Neutrophil (primary cell): ENCODE data around the gene ZNF488.

Experiments
- H3K27ac ChIP-seq: fragments of 200-600 bp; sonication (generic); 2 replicates; pipeline ENCODE4 v1.5.1; 2016; ENCODE audit warnings: mild to moderate bottlenecking, moderate library complexity
- H3K27me3 ChIP-seq: fragments of 200-600 bp; sonication (generic); 2 replicates; pipeline ENCODE4 v1.6.0; 2016; ENCODE audit warnings: mild to moderate bottlenecking
- H3K36me3 ChIP-seq: fragments of 200-600 bp; sonication (generic); 2 replicates; pipeline ENCODE4 v1.5.1; 2017
- H3K4me1 ChIP-seq, 2 experiments: fragments of 200-600 bp in 1 of 2; sonication (generic) in 1 of 2; 1 replicate in 1 of 2; 2 replicates in 1 of 2; pipeline versions ENCODE4 v1.5.1 to v1.6.1; 2013 to 2016; ENCODE audit warnings: low read depth in 1 of 2, low read length in 1 of 2, mild to moderate bottlenecking in 1 of 2, moderate library complexity in 1 of 2; ENCODE audit not compliant: control insufficient read depth in 1 of 2, insufficient read depth in 1 of 2
- H3K4me3 ChIP-seq, 2 experiments: fragments of 200-600 bp in 1 of 2; sonication (generic) in 1 of 2; 1 replicate in 1 of 2; 2 replicates in 1 of 2; pipeline ENCODE4 v1.5.1; 2013 to 2016; ENCODE audit warnings: low read depth in 1 of 2, low read length in 1 of 2, mild to moderate bottlenecking in 1 of 2, moderate library complexity in 1 of 2
- H3K9me3 ChIP-seq: fragments of 200-600 bp; sonication (generic); 2 replicates; pipeline ENCODE4 v1.5.1; 2016
- CTCF ChIP-seq: fragments of 200-600 bp; sonication (generic); IDR thresholded peaks from 2 replicates; pipeline ENCODE4 v1.5.1; 2016; ENCODE audit warnings: antibody characterized with exemption

Gene ZNF488

GRCh38 chr10:47415520-47416304, 31.6 kb upstream of the ZNF488 start:
- no peak for TF ChIP-seq CTCF
- H3K27me3 ChIP-seq, result no peaks in the 10 kb centered on the region

GRCh38 chr10:47414752-47415519, 30.8 kb upstream of the ZNF488 start:
- H3K27me3 ChIP-seq, result no peaks in the 10 kb centered on the region
- TF ChIP-seq CTCF, result no peak
- no peaks in the 10 kb centered on the region for H3K4me1 ChIP-seq
- H3K4me3 ChIP-seq, result no peak overlapping the region
- no peak overlapping the region for H3K27ac ChIP-seq
- H3K9me3 ChIP-seq, result no peaks in the 10 kb centered on the region
- H3K36me3 ChIP-seq, result no peaks in the 10 kb centered on the region

More at GRCh38 chr10:47415520-47416304, 31.6 kb upstream of the ZNF488 start:
- H3K27ac ChIP-seq, result no peak overlapping the region
- no peaks in the 10 kb centered on the region for H3K36me3 ChIP-seq
- H3K4me3 ChIP-seq, result no peak overlapping the region
- H3K9me3 ChIP-seq, result no peaks in the 10 kb centered on the region
- H3K4me1 ChIP-seq, result no peaks in the 10 kb centered on the region

GRCh38 chr10:47414227-47414592, 30.1 kb upstream of the ZNF488 start:
- H3K27me3 ChIP-seq, result no peaks in the 10 kb centered on the region
- H3K4me1 ChIP-seq, result no peaks in the 10 kb centered on the region
- no peak overlapping the region for H3K27ac ChIP-seq
- no peaks in the 10 kb centered on the region for H3K36me3 ChIP-seq
- TF ChIP-seq CTCF, result no peak
- no peak overlapping the region for H3K4me3 ChIP-seq
- no peaks in the 10 kb centered on the region for H3K9me3 ChIP-seq

GRCh38 chr10:47413531-47414226, 29.6 kb upstream of the ZNF488 start:
- Histone ChIP-seq H3K27me3 (no peaks in the 10 kb centered on the region), H3K4me3 (no peak overlapping the region), H3K9me3 (no peaks in the 10 kb centered on the region), H3K27ac (no peak overlapping the region), H3K36me3 (no peaks in the 10 kb centered on the region), H3K4me1 (peaks cover 3 to 4% of the 10 kb centered on the region in 2 experiments)
- TF ChIP-seq CTCF, result no peak

GRCh38 chr10:47412869-47413268, 28.8 kb upstream of the ZNF488 start:
- Histone ChIP-seq H3K36me3 (no peaks in the 10 kb centered on the region), H3K4me1 (peaks cover 8% of the 10 kb centered on the region in 2 experiments), H3K27ac (no peak overlapping the region), H3K9me3 (no peaks in the 10 kb centered on the region), H3K27me3 (no peaks in the 10 kb centered on the region), H3K4me3 (no peak overlapping the region)
- TF ChIP-seq CTCF, result no peak
